NCI-H2227 (cell line): ENCODE results near the gene SHOX.

ENCODE experiments used
- DNase-seq: peaks from one replicate; lab custom pipeline; 2025; ENCODE audit not compliant: unreplicated experiment; lab: John Stamatoyannopoulos, UW

SHOX gene

GRCh38 chrX:663841-664240 is 33.2 kb downstream of the SHOX start:
- no peak for DNase-seq

GRCh38 chrX:666762-667720 is 36.5 kb downstream of the SHOX start:
- DNase-seq: no peak

GRCh38 chrX:670645-671044 is 40.1 kb downstream of the SHOX start:
- DNase-seq: no peak

DNA sequence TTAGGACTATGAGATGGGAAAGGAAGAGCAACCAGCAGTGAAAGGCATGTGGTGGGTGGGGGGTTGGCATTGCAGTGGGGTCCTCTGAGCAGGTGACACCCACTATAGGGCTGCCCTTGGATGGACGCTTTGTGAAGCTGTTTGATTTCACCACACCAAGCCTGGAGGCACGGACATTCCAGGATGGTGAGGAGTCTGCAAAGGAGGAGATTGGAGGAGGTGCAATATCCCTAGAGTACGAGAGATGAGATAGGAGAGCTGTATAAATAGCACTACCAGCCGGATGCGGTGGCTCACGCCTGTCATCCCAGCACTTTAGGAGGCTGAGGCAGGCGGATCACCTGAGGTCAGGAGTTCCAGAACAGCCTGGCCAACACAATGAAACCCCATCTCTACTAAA is 42.3 kb downstream of the SHOX start:
- DNase-seq: no peak

- DNase-seq: no peak
These were observed 44.8 kb downstream of the SHOX start for GRCh38 chrX:675279-675954.

GRCh38 chrX:675955-676295 is 45.3 kb downstream of the SHOX start:
- DNase-seq: no peak

- DNase-seq: no peak
These were observed 46.8 kb downstream of the SHOX start for GRCh38 chrX:677376-677775.

DNA sequence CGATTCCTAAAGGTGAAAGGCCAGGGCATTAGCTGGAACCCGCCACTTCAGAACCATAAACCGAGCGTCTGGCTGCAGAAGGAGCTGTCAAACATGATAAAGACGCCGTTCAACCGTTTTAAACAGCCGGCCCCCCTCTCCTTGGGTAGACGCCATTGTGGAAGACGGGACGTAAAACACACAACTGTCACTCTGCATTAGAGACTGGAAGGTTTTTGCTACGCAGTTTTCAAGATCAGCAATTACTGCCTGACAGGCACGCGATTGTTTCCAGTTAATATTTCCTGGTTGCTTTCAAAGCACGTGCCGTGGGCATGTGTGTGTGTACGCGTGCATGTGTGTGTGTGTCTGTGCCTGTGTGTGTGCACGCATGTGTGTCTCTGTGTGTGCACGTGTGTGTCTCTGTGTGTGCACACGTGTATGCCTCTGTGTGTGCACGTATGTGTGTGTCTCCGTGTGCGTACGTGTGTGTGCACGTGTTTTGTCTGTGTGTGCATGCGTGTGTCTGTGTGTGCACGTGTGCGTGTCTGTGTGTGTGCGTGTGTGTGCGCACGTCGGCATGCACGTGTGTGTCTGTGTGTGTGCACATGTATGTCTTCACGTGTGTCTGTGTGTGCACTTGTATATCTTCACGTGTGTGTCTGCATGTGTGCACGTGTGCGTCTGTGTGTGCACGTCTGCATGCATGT is 48.8 kb downstream of the SHOX start:
- DNase-seq: no peak

DNA sequence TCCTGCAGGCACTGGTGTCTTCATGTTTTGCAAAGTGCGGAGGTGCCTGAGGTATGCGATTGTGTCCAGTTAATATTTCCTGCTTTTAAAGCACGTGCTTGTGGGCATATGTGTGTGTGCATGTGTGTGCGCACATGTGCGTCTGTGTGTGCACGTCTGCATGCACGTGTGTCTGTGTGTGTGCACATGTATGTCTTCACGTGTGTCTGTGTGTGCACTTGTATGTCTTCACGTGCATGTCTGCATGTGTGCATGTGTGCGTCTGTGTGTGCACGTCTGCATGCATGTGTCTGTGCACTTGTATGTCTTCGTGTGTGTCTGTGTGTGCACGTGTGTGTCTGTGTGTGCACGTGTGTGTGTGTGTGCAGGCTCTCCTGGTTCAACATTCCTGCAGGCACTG is 49.5 kb downstream of the SHOX start:
- no peak for DNase-seq

DNA sequence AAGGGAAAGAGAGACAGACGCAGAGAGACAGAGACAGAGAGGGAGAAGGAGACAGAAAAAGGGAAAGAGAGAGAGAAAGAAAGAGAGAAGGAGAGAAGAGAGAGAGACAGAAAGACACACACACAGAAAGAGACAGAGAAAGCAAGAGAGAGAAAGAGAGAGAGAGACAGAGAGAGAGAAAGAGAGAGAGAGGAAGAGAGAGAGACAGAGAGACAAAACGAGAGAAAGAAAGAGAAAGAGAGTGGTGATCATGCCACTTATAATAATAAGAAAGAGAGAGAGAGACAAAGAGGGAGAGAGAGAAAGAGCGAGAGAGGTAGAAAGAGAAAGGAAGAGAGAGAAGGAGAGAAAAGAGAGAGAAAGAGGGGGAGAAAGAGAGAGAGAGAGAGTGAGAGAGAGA is 51.4 kb downstream of the SHOX start:
- DNase-seq: no peak

DNA sequence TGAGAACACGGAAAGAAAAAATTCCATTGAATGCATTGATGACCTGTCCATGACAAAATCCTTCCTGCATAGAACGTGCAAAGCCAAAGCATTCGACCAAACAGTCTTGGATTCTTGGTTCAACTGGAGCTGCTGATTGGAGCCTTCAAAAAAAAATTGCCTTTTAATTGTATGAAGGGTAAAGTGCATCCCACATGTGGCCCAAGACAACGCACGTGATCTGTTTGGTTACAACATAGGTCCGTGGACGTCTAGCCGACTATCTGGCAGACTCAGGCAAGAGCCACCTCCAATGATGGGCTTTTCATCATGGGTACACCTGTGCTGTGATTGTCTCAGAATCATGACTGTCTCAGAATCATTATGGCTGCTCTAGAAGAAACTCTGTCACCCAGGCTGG is 52.3 kb downstream of the SHOX start:
- DNase-seq: no peak

- DNase-seq: no peak
These were observed 53.0 kb downstream of the SHOX start for GRCh38 chrX:683576-683975.

GRCh38 chrX:685120-686032 is 54.8 kb downstream of the SHOX start:
- DNase-seq: no peak

DNA sequence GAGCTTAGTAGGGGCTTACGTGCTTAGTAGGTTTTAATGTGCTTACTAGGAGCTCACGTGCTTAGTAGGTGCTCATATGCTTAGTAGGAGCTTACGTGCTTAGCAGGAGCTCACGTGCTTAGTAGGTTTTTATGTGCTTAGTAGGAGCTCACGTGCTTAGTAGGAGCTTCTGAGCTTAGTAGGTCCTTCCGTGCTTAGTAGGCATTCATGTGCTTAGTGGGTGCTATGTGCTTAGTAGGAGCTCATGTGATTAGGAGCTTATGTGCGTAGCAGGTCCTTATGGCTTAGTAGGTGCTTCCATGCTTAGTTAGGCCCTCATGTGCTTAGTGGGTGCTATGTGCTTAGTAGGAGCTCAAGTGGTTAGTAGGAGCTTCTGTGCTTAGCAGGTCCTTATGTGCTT is 59.4 kb downstream of the SHOX start:
- no peak for DNase-seq

GRCh38 chrX:694800-695199 is 64.2 kb downstream of the SHOX start:
- no peak for DNase-seq

DNA sequence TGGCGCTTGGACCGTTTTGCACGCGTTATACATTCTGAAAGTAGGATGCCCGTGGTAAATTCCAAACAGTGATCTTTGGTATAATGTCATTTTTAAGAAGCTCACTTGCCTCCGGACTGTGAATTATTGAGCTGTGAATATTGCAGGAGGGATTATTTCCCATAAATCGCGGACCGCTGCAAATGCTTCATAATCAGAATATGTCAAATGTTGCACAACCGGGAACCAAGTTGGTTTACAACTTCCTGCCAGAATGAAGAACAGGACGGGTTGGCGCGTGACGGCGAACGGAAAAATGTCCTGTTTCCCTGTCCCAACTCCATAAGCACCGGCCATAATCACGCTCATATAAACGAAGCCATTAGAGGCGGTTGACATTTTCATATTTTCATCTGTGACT is 67.6 kb downstream of the SHOX start:
- no peak for DNase-seq

DNA sequence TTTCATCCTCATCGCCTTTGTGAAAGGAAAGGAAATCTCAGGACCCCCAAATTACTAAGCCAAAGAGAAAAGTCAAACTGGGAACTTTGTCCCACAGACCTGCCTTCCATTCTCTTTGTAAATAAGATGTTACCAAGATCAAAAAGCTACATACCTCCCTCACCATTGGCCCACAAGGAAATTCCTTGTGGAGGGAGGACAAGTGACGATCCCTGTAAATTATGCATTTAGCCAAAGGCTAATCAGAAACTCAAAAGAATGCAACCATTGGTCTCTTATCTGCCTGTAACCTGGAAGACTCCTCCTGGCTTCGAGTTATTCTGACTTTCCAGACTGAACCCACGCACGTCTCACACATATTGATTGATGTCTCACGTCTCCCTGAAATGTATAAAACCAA is 70.3 kb downstream of the SHOX start:
- no peak for DNase-seq

- no peak for DNase-seq
These were observed 71.1 kb downstream of the SHOX start for GRCh38 chrX:701673-702072.

GRCh38 chrX:703466-703865 is 72.9 kb downstream of the SHOX start:
- no peak for DNase-seq

DNA sequence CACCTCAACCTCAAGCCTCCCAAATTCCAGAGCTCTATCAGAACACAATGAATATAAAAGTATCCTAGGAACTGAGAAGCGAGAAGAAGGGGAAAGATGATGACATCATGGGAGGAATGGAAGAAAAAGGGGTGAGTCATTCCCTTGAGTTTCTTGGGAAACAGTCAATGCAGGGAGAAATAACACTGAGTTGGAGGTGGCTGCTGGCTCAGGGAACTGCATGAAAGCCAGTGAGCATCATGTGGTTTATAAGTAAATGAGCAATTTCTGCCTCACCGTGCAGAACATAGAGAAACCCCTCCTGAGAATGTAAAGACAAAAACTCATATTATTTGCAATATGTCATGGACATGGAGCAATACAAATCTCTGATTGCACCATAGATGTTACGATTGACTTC is 73.3 kb downstream of the SHOX start:
- DNase-seq: no peak
